Measurements from ENCODE around the gene REEP2. TPM values are rescaled to one million over a fixed set of nuclear protein-coding genes. Genes with fewer than 3 reads are reported as not detected.

REEP2 gene
- total and polyA plus RNA-seq, 2 experiments from 2014 or later, result 20.5 to 29.8 TPM

GRCh38 chr5:138441221-138441620 lies 2.4 kb downstream of the REEP2 start:
- no peaks in the 10 kb centered on the region for H3K9me2 ChIP-seq (ENCODE audit: insufficient read depth)
- no peaks in the 10 kb centered on the region; the same call in 1 of the 2 replicates for H3K36me3 ChIP-seq (ENCODE audit: insufficient read depth)
- H3K4me3 ChIP-seq, result no peak overlapping the region
- no peak overlapping the region for H3K27ac ChIP-seq (ENCODE audit: low read depth)
- peaks cover 29% of the 10 kb centered on the region for H3K4me1 Mint-ChIP-seq
- no peaks in the 10 kb centered on the region; the same call in 1 of the 2 replicates for H3K27me3 ChIP-seq (ENCODE audit: insufficient read depth)
- ATAC-seq, result no peak
- peaks cover 7% of the 10 kb centered on the region; the same call in 2 of the 3 replicates for H3K36me3 Mint-ChIP-seq (ENCODE audit: low read depth)
- no peaks in the 10 kb centered on the region for H3K79me2 ChIP-seq (replicated peaks; ENCODE audit: insufficient read depth)
- H3K9me3 Mint-ChIP-seq, result no peaks in the 10 kb centered on the region
- H2AFZ ChIP-seq, result no peak overlapping the region
- peaks cover 25% of the 10 kb centered on the region for H3K27me3 Mint-ChIP-seq (ENCODE audit: insufficient read depth, low read depth, poor library complexity)
- H3K4me3 Mint-ChIP-seq, result no peak overlapping the region
- TF ChIP-seq JUNB (IDR thresholded peaks at IDR 0.05; ENCODE audit: unreplicated experiment), result no peak
- no peak for TF ChIP-seq ZNF331 (CRISPR knock-in tag; IDR thresholded peaks at IDR 0.05; ENCODE audit: low read depth)
- TF ChIP-seq ZNF462 (CRISPR knock-in tag; IDR thresholded peaks at IDR 0.05), result no peak
- no peak for TF ChIP-seq NANOG (IDR thresholded peaks at IDR 0.05; ENCODE audit: borderline replicate concordance)
- no peak for TF ChIP-seq POLR2AphosphoS5 (IDR thresholded peaks at IDR 0.05; ENCODE audit: low read depth)
- TF ChIP-seq REST (IDR thresholded peaks at IDR 0.05; ENCODE audit: unreplicated experiment), result no peak
- TF ChIP-seq CTCF (conservative IDR thresholded peaks at IDR 0.05; ENCODE audit: low read depth in 2 of 2), result no peak
- no peak for TF ChIP-seq ETS1 (IDR thresholded peaks at IDR 0.05)
- TF ChIP-seq ZNF114 (CRISPR knock-in tag; IDR thresholded peaks at IDR 0.05), result no peak
- TF ChIP-seq EZH2phosphoT487 (IDR thresholded peaks at IDR 0.05; ENCODE audit: unreplicated experiment), result no peak
- no peak for DNase-seq (ENCODE audit: low spot score)
- peaks cover 19% of the 10 kb centered on the region for H3F3A ChIP-seq (replicated peaks; ENCODE audit: low read depth)
- H3K27ac Mint-ChIP-seq, result no peak overlapping the region
- H3K4me1 ChIP-seq (ENCODE audit: insufficient read depth), result peaks cover 11% of the 10 kb centered on the region
- H3K4me2 ChIP-seq, result no peak overlapping the region
- no peaks in the 10 kb centered on the region for H4K20me1 ChIP-seq (replicated peaks; ENCODE audit: insufficient read depth)

Data from GM23338 (cell line).